ENCODE measurements around the gene SDK2.

DNA sequence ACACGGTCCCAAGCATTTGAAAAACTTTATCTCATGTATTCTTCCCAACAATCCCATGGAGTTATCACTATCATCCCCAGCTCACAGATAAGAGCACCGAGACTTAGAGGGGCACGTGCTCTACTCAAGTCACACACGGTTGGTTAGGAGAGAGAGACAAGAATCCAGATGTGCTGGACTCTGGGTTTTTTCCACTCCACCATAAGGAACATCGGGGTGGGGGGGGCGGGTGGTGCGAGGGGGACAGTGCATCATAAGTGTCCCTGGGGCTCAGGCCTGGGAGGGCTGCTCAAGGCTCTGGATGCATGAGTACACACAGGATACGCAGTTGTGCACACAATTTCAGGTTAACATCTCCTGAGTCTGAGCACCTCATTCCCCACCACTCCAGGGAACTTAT, 339.8 kb downstream of the SDK2 start:
- TF ChIP-seq, protein P1, sequence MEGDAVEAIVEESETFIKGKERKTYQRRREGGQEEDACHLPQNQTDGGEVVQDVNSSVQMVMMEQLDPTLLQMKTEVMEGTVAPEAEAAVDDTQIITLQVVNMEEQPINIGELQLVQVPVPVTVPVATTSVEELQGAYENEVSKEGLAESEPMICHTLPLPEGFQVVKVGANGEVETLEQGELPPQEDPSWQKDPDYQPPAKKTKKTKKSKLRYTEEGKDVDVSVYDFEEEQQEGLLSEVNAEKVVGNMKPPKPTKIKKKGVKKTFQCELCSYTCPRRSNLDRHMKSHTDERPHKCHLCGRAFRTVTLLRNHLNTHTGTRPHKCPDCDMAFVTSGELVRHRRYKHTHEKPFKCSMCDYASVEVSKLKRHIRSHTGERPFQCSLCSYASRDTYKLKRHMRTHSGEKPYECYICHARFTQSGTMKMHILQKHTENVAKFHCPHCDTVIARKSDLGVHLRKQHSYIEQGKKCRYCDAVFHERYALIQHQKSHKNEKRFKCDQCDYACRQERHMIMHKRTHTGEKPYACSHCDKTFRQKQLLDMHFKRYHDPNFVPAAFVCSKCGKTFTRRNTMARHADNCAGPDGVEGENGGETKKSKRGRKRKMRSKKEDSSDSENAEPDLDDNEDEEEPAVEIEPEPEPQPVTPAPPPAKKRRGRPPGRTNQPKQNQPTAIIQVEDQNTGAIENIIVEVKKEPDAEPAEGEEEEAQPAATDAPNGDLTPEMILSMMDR (conservative IDR thresholded peaks at IDR 0.05; ENCODE audit: low read depth, low read length): no peak
- TF ChIP-seq EZH2 (IDR thresholded peaks at IDR 0.05; ENCODE audit: borderline replicate concordance, low read depth, low read length, poor library complexity, severe bottlenecking): no peak
